Measurements from ENCODE around the gene PLA2G12A. TPM values are rescaled to one million over a fixed set of nuclear protein-coding genes. Genes with fewer than 3 reads are reported as not detected.
A peak's percentile ranks its signal among the peaks of the same experiment; 100 is the strongest.

The PLA2G12A gene
- total RNA-seq, 1 donor, result 24.6 TPM

GRCh38 chr4:109738104-109738872 is 8.4 kb upstream of the PLA2G12A start:
- Histone ChIP-seq H3K9me3 (ENCODE audit: low read depth, low read length) (no peaks in the 10 kb centered on the region), H3K4me3 (ENCODE audit: low read length) (no peak overlapping the region), H3K4me1 (ENCODE audit: insufficient read depth, low read length) (no peaks in the 10 kb centered on the region), H3K27me3 (ENCODE audit: insufficient read depth, low read length) (peaks cover 6% of the 10 kb centered on the region)

- peaks cover 4% of the 10 kb centered on the region for H3K27me3 ChIP-seq (ENCODE audit: insufficient read depth, low read length)
- no peaks in the 10 kb centered on the region for H3K9me3 ChIP-seq (ENCODE audit: low read depth, low read length)
- H3K4me1 ChIP-seq (ENCODE audit: insufficient read depth, low read length), result no peaks in the 10 kb centered on the region
- H3K4me3 ChIP-seq (ENCODE audit: low read length), result no peak overlapping the region
These were observed 5.9 kb upstream of the PLA2G12A start for GRCh38 chr4:109735566-109736365.

GRCh38 chr4:109733728-109734127 is 3.9 kb upstream of the PLA2G12A start:
- no peaks in the 10 kb centered on the region for H3K9me3 ChIP-seq (ENCODE audit: low read depth, low read length)
- peaks cover 7% of the 10 kb centered on the region for H3K4me1 ChIP-seq (ENCODE audit: insufficient read depth, low read length)
- H3K27me3 ChIP-seq (ENCODE audit: insufficient read depth, low read length), result no peaks in the 10 kb centered on the region
- H3K4me3 ChIP-seq (ENCODE audit: low read length), result no peak overlapping the region

- Histone ChIP-seq H3K4me3 (ENCODE audit: low read length) (peak overlapping the region; percentile 72), H3K9me3 (ENCODE audit: low read depth, low read length) (no peaks in the 10 kb centered on the region), H3K27me3 (ENCODE audit: insufficient read depth, low read length) (no peaks in the 10 kb centered on the region), H3K4me1 (ENCODE audit: insufficient read depth, low read length) (peaks cover 7% of the 10 kb centered on the region)
These were observed 1.0 kb upstream of the PLA2G12A start for GRCh38 chr4:109730619-109731545.

- Histone ChIP-seq H3K4me1 (ENCODE audit: insufficient read depth, low read length) (peaks cover 7% of the 10 kb centered on the region), H3K27me3 (ENCODE audit: insufficient read depth, low read length) (no peaks in the 10 kb centered on the region), H3K9me3 (ENCODE audit: low read depth, low read length) (no peaks in the 10 kb centered on the region), H3K4me3 (ENCODE audit: low read length) (peak overlapping the region; percentile 73)
These were observed 653 bp downstream of the PLA2G12A start for GRCh38 chr4:109729117-109729717.

GRCh38 chr4:109728385-109728784 is 1.5 kb downstream of the PLA2G12A start:
- H3K9me3 ChIP-seq (ENCODE audit: low read depth, low read length), result no peaks in the 10 kb centered on the region
- H3K27me3 ChIP-seq (ENCODE audit: insufficient read depth, low read length), result no peaks in the 10 kb centered on the region
- H3K4me3 ChIP-seq (ENCODE audit: low read length), result no peak overlapping the region
- H3K4me1 ChIP-seq (ENCODE audit: insufficient read depth, low read length), result peaks cover 7% of the 10 kb centered on the region

GRCh38 chr4:109723110-109723509 is 6.8 kb downstream of the PLA2G12A start:
- Histone ChIP-seq H3K4me1 (ENCODE audit: insufficient read depth, low read length) (no peaks in the 10 kb centered on the region), H3K9me3 (ENCODE audit: low read depth, low read length) (no peaks in the 10 kb centered on the region), H3K4me3 (ENCODE audit: low read length) (no peak overlapping the region), H3K27me3 (ENCODE audit: insufficient read depth, low read length) (no peaks in the 10 kb centered on the region)

GRCh38 chr4:109722357-109722756 is 7.5 kb downstream of the PLA2G12A start:
- Histone ChIP-seq H3K4me1 (ENCODE audit: insufficient read depth, low read length) (no peaks in the 10 kb centered on the region), H3K4me3 (ENCODE audit: low read length) (no peak overlapping the region)

GRCh38 chr4:109721033-109721432 is 8.8 kb downstream of the PLA2G12A start:
- Histone ChIP-seq H3K4me3 (ENCODE audit: low read length) (no peak overlapping the region), H3K9me3 (ENCODE audit: low read depth, low read length) (no peaks in the 10 kb centered on the region), H3K27me3 (ENCODE audit: insufficient read depth, low read length) (no peaks in the 10 kb centered on the region), H3K4me1 (ENCODE audit: insufficient read depth, low read length) (no peaks in the 10 kb centered on the region)

More at GRCh38 chr4:109722357-109722756, 7.5 kb downstream of the PLA2G12A start:
- no peaks in the 10 kb centered on the region for H3K9me3 ChIP-seq (ENCODE audit: low read depth, low read length)
- H3K27me3 ChIP-seq (ENCODE audit: insufficient read depth, low read length), result no peaks in the 10 kb centered on the region

- Histone ChIP-seq H3K4me3 (ENCODE audit: low read length) (no peak overlapping the region), H3K9me3 (ENCODE audit: low read depth, low read length) (no peaks in the 10 kb centered on the region), H3K4me1 (ENCODE audit: insufficient read depth, low read length) (no peaks in the 10 kb centered on the region), H3K27me3 (ENCODE audit: insufficient read depth, low read length) (no peaks in the 10 kb centered on the region)
These were observed 10.3 kb downstream of the PLA2G12A start for GRCh38 chr4:109719604-109720003.

- no peaks in the 10 kb centered on the region for H3K9me3 ChIP-seq (ENCODE audit: low read depth, low read length)
- H3K4me1 ChIP-seq (ENCODE audit: insufficient read depth, low read length), result no peaks in the 10 kb centered on the region
- H3K4me3 ChIP-seq (ENCODE audit: low read length), result no peak overlapping the region
- H3K27me3 ChIP-seq (ENCODE audit: insufficient read depth, low read length), result no peaks in the 10 kb centered on the region
These were observed 11.1 kb downstream of the PLA2G12A start for GRCh38 chr4:109718759-109719158.

GRCh38 chr4:109713500-109713899 is 16.4 kb downstream of the PLA2G12A start:
- no peaks in the 10 kb centered on the region for H3K27me3 ChIP-seq (ENCODE audit: insufficient read depth, low read length)
- H3K4me3 ChIP-seq (ENCODE audit: low read length), result no peak overlapping the region
- no peaks in the 10 kb centered on the region for H3K4me1 ChIP-seq (ENCODE audit: insufficient read depth, low read length)
- no peaks in the 10 kb centered on the region for H3K9me3 ChIP-seq (ENCODE audit: low read depth, low read length)

- Histone ChIP-seq H3K4me1 (ENCODE audit: insufficient read depth, low read length) (peaks cover 4% of the 10 kb centered on the region), H3K9me3 (ENCODE audit: low read depth, low read length) (no peaks in the 10 kb centered on the region), H3K4me3 (ENCODE audit: low read length) (no peak overlapping the region), H3K27me3 (ENCODE audit: insufficient read depth, low read length) (no peaks in the 10 kb centered on the region)
These were observed 20.9 kb downstream of the PLA2G12A start for GRCh38 chr4:109708990-109709389.

GRCh38 chr4:109708435-109708834 is 21.4 kb downstream of the PLA2G12A start:
- no peak overlapping the region for H3K4me3 ChIP-seq (ENCODE audit: low read length)
- H3K9me3 ChIP-seq (ENCODE audit: low read depth, low read length), result no peaks in the 10 kb centered on the region
- peaks cover 10% of the 10 kb centered on the region for H3K4me1 ChIP-seq (ENCODE audit: insufficient read depth, low read length)
- no peaks in the 10 kb centered on the region for H3K27me3 ChIP-seq (ENCODE audit: insufficient read depth, low read length)
